PC-3 (cell line): ENCODE results near the gene MIP. TPM values are rescaled to one million over a fixed set of nuclear protein-coding genes. Genes with fewer than 3 reads are reported as not detected.
"Not testable (repeated sequence)": the region's sequence is repeated elsewhere in the genome, so short reads cannot be mapped to it uniquely, and the experiment has no call there.

ENCODE experiments used
- ATAC-seq: fragments of 200-7000 bp; cut with Tn5 transposase; 2 replicates; pipeline ENCODE4 v1.9.1; 2020; ENCODE audit warnings: mild to moderate bottlenecking, moderate library complexity
- BruUV-seq: library from RNA; stranded (reverse); fragments of 400-500 nt; replicated peaks from 2 replicates; lab custom pipeline; 2021; lab: Mats Ljungman, UMichigan
- CTCF ChIA-PET: fragments of 300-600 bp; sonication (Branson Sonifier 250); formaldehyde crosslinking; loops from one replicate; lab custom pipeline; 2022; ENCODE audit warnings: antibody characterized with exemption; lab: Charles Lee
- POLR2A ChIA-PET: fragments of 300-600 bp; sonication (Branson Sonifier 250); formaldehyde crosslinking; loops from one replicate; lab custom pipeline; 2022; ENCODE audit warnings: antibody characterized with exemption; ENCODE audit not compliant: unreplicated experiment; lab: Charles Lee
- DNase-seq: peaks from one replicate; pipeline ENCODE4 v3.0.0-alpha.2; 2015
- H2AFZ ChIP-seq: fragments of 300-600 bp; sonication (generic); 2 replicates; pipeline ENCODE4 v1.6.0; 2016; ENCODE audit warnings: antibody characterized with exemption, low read length
- H3F3A ChIP-seq: fragments of 300-600 bp; sonication (generic); one replicate; pipeline ENCODE4 v1.6.0; 2017; ENCODE audit warnings: antibody characterized with exemption, low read length, control low read depth, mild to moderate bottlenecking; ENCODE audit not compliant: unreplicated experiment
- H3K27ac ChIP-seq: fragments of 300-600 bp; sonication (generic); 2 replicates; pipeline ENCODE4 v1.5.1; 2016; ENCODE audit warnings: mild to moderate bottlenecking, low read length
- H3K27me3 ChIP-seq: fragments of 300-600 bp; sonication (generic); 2 replicates; pipeline ENCODE4 v1.6.1; 2016; ENCODE audit warnings: low read length, mixed read lengths
- H3K36me3 ChIP-seq: fragments of 300-600 bp; sonication (generic); 2 replicates; pipeline ENCODE4 v1.6.1; 2016; ENCODE audit warnings: low read depth, mixed run types, low read length, mixed read lengths
- H3K4me1 ChIP-seq: fragments of 300-600 bp; sonication (generic); 2 replicates; pipeline ENCODE4 v1.5.1; 2016; ENCODE audit warnings: low read length; ENCODE audit not compliant: insufficient read depth
- H3K4me2 ChIP-seq: fragments of 300-600 bp; sonication (generic); 2 replicates; pipeline ENCODE4 v1.6.0; 2016; ENCODE audit warnings: low read length
- H3K4me3 ChIP-seq: fragments of 300-600 bp; sonication (generic); 2 replicates; pipeline ENCODE4 v1.5.1; 2016; ENCODE audit warnings: mild to moderate bottlenecking, low read length, mixed read lengths
- H3K79me2 ChIP-seq: fragments of 300-600 bp; sonication (generic); 2 replicates; pipeline ENCODE4 v1.6.1; 2017; ENCODE audit warnings: low read length, mixed read lengths
- H3K9ac ChIP-seq: fragments of 300-600 bp; sonication (generic); 2 replicates; pipeline ENCODE4 v1.6.0; 2016; ENCODE audit warnings: mild to moderate bottlenecking, low read length
- H3K9me2 ChIP-seq: fragments of 300-600 bp; sonication (generic); replicated peaks from 2 replicates; pipeline ENCODE4 v1.6.1; 2016; ENCODE audit warnings: mixed run types, low read length, mixed read lengths
- H3K9me3 ChIP-seq: fragments of 300-600 bp; sonication (generic); 2 replicates; pipeline ENCODE4 v1.6.1; 2016; ENCODE audit warnings: low read length, mixed read lengths
- H4K20me1 ChIP-seq: fragments of 300-600 bp; sonication (generic); 2 replicates; pipeline ENCODE4 v1.6.1; 2016; ENCODE audit warnings: low read length, mixed read lengths
- EZH2 ChIP-seq: fragments of 300-600 bp; sonication (generic); IDR thresholded peaks from one replicate; pipeline ENCODE4 v1.6.1; 2017; ENCODE audit warnings: antibody characterized with exemption, mild to moderate bottlenecking, low read length; ENCODE audit not compliant: unreplicated experiment
- EZH2phosphoT487 ChIP-seq: fragments of 300-600 bp; sonication (generic); IDR thresholded peaks from 2 replicates; pipeline ENCODE4 v1.6.1; 2018; ENCODE audit warnings: mild to moderate bottlenecking, antibody characterized with exemption, low read length, borderline replicate concordance
- intact Hi-C: fragments of 100-400 bp; cut with micrococcal nuclease; formaldehyde crosslinking; loops from 2 replicates; pipeline ENCODE4 v1.9.0; 2023
- total RNA-seq: library from RNA; depleted of rRNA; stranded (reverse); fragments of >200 nt; gene quantifications from 2 replicates; pipeline ENCODE4 v1.2.3, GENCODE V29; 2014
- TF ChIP-seq, protein P1 (sequence below): fragments of 300-600 bp; sonication (generic); conservative IDR thresholded peaks from 2 replicates; pipeline ENCODE4 v1.5.1; 2017; ENCODE audit warnings: antibody characterized with exemption, low read depth, mild to moderate bottlenecking, low read length

The MIP gene
- total RNA-seq, 1 experiment from 2014 or later: not detected

DNA sequence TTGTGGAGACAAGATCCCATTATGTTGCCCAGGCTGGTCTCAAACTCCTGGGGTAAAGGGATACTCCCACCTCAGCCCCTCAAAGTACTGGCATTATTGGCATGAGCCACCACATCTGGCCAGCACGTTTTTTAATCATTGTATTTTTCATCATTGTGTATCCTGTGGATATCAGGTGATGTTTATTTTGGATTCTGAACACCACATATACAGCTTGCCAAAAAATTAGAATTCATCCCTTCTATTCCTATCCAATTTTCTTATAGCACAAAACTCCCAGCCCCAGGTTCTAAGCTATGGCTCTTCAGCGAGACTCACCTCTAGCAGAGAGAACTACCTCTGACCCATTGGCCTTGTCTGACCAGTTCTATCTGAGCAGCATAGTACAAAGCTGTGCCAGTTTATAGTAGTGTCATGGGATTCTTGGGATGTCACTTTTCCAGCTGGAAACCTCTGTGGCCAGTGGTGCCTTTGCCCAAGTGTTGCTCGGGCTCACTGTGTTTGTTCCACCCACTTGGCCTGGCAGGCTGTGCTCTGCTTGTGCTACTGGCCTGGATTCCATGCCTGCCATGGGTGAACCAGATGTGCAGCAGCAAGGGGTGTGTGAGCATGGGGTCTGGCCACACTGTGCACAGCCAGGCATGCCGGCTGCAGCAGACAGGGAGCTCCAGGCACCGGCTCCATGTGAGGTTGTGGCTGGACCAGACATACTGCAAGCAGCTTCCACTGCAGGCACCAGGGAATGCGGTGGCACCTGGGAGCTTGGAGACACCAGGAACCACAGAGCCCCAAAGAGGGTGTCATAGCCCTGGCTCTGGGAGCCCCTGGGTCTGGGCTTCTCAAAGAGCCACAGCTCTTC lies 42.4 kb downstream of the MIP start:
- CTCF ChIA-PET: interaction anchor here (0.7 kb wide), 1 partner anchor 447 kb away, joined by 3 read pairs; no protein-coding TSS in a partner anchor
- intact Hi-C loops: no loop called here
- Histone ChIP-seq H3K9ac (no peak overlapping the region), H3K9me3 (no peaks in the 10 kb centered on the region), H3K36me3 (peaks cover 2% of the 10 kb centered on the region; the same call in 1 of the 2 replicates), H4K20me1 (no peaks in the 10 kb centered on the region), H3K9me2 (no peaks in the 10 kb centered on the region), H3F3A (no peaks in the 10 kb centered on the region), H2AFZ (no peak overlapping the region), H3K27me3 (no peaks in the 10 kb centered on the region), H3K4me2 (no peak overlapping the region), H3K4me1 (no peaks in the 10 kb centered on the region), H3K79me2 (no peaks in the 10 kb centered on the region), H3K27ac (no peak overlapping the region), H3K4me3 (no peak overlapping the region)
- TF ChIP-seq EZH2: no peak
- TF ChIP-seq, protein P1, sequence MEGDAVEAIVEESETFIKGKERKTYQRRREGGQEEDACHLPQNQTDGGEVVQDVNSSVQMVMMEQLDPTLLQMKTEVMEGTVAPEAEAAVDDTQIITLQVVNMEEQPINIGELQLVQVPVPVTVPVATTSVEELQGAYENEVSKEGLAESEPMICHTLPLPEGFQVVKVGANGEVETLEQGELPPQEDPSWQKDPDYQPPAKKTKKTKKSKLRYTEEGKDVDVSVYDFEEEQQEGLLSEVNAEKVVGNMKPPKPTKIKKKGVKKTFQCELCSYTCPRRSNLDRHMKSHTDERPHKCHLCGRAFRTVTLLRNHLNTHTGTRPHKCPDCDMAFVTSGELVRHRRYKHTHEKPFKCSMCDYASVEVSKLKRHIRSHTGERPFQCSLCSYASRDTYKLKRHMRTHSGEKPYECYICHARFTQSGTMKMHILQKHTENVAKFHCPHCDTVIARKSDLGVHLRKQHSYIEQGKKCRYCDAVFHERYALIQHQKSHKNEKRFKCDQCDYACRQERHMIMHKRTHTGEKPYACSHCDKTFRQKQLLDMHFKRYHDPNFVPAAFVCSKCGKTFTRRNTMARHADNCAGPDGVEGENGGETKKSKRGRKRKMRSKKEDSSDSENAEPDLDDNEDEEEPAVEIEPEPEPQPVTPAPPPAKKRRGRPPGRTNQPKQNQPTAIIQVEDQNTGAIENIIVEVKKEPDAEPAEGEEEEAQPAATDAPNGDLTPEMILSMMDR: no peak
- TF ChIP-seq EZH2phosphoT487: no peak
- POLR2A ChIA-PET: no interaction called here
- no TSS peak for BruUV-seq
- DNase-seq (no peak), ATAC-seq (no peak)

DNA sequence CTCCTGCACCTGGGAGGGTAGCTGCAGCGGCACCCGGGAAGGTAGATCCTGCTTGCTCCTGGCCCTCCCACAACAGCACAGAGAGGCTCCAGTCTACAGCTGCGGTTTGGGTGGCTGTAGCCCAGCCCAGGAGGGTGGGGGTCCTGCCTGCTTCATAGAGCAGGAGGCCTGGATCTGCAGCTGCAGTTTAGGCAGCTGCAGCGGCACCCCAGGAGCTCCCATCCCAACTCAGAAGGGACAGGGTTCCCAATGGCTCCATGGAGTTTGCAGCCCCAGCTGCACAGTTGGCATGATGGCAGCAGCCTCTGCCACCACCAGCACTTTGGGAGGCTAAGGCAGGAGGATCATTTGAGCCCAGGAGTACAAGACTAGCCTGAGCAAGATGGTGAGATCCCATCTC lies 43.7 kb downstream of the MIP start:
- no peaks in the 10 kb centered on the region for H3K9me2 ChIP-seq
- H2AFZ ChIP-seq: no peak overlapping the region
- TF ChIP-seq, protein P1: no peak
- TF ChIP-seq EZH2 (no peak), EZH2phosphoT487 (no peak)
- no peaks in the 10 kb centered on the region for H3K27me3 ChIP-seq
- intact Hi-C loops: no loop called here
- H3K27ac ChIP-seq: no peak overlapping the region
- ATAC-seq: no peak
- H3K4me1 ChIP-seq: no peaks in the 10 kb centered on the region
- no peaks in the 10 kb centered on the region for H4K20me1 ChIP-seq
- no peak overlapping the region for H3K4me3 ChIP-seq
- no peak for DNase-seq
- no TSS peak for BruUV-seq
- H3K36me3 ChIP-seq: no peaks in the 10 kb centered on the region
- H3K9ac ChIP-seq: no peak overlapping the region
- ChIA-PET CTCF (no interaction called here), POLR2A (no interaction called here)
- no peaks in the 10 kb centered on the region for H3K9me3 ChIP-seq
- no peaks in the 10 kb centered on the region for H3K79me2 ChIP-seq
- no peak overlapping the region for H3K4me2 ChIP-seq
- H3F3A ChIP-seq: no peaks in the 10 kb centered on the region

DNA sequence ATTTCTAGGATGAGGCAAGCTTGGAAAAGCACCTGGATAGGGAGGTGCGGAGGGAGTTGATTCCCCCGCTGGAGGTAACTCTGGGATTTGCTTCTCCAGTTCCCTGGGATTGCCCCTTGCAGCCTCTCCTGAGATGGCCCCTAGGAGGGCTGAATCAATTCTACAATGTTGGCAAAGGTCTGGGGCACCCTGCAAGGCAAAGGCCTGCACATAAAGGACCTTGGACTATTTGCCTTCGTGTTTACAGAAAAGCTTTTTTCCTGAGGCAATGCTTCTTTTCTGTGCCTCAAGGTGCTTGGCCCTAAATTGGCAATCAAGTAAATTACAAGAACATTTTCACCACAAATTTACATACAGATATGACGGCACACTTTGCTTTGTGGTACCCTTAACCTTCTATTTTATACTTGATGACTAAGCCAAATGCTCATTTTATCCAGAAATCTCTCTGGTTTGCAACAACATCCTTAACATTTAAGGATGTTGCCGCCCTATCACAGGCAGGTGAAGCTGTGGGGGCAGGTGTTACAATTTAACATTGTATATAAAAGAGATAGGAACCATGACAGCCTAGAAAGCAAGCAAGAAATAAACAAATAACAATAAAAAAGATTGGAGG lies 45.5 kb downstream of the MIP start:
- H3F3A ChIP-seq: no peaks in the 10 kb centered on the region
- H3K36me3 ChIP-seq: no peaks in the 10 kb centered on the region
- no peaks in the 10 kb centered on the region for H4K20me1 ChIP-seq
- intact Hi-C loops: no loop called here
- TF ChIP-seq, protein P1: no peak
- no peak for TF ChIP-seq EZH2phosphoT487
- no peak for TF ChIP-seq EZH2
- DNase-seq: no peak
- ChIA-PET CTCF (no interaction called here), POLR2A (no interaction called here)
- H3K9me3 ChIP-seq: no peaks in the 10 kb centered on the region
- BruUV-seq: no TSS peak
- no peaks in the 10 kb centered on the region for H3K4me1 ChIP-seq
- H3K9ac ChIP-seq: no peak overlapping the region
- no peak overlapping the region for H3K4me2 ChIP-seq
- no peaks in the 10 kb centered on the region for H3K27me3 ChIP-seq
- no peak overlapping the region for H3K27ac ChIP-seq
- no peak overlapping the region for H2AFZ ChIP-seq
- no peak overlapping the region for H3K4me3 ChIP-seq
- no peak for ATAC-seq
- H3K79me2 ChIP-seq: no peaks in the 10 kb centered on the region
- no peaks in the 10 kb centered on the region for H3K9me2 ChIP-seq

DNA sequence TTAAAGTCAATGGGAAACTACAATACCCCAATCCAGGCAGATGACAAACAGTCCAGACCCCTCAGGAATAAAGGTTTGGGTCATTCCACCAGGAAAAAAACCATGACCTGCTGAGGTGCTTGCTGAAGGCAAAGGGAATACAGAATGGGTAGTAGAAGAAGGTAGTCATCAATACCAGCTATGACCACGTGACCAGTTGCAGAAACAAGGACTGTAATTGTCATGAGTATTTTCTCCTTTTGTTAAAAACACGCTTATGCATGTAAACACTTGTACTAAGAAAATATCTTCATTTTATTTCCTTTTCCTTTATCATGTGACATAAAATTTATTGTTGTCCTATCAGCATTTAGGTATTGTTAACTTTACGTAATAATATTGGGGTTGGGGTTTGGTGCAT lies 50.2 kb downstream of the MIP start:
- H3K9me3 ChIP-seq, H3K27ac ChIP-seq, H3K4me1 ChIP-seq, H3K9ac ChIP-seq, H3F3A ChIP-seq, DNase-seq, H2AFZ ChIP-seq, intact Hi-C loops, H4K20me1 ChIP-seq, H3K79me2 ChIP-seq, H3K4me2 ChIP-seq, ATAC-seq, H3K9me2 ChIP-seq, POLR2A ChIA-PET, H3K4me3 ChIP-seq, CTCF ChIA-PET, H3K27me3 ChIP-seq, BruUV-seq, H3K36me3 ChIP-seq: not testable (repeated sequence)
